Stromal cell of bone marrow (primary cell): ENCODE data around the gene MPV17L2.

ENCODE experiments used
- DNase-seq: peaks from one replicate; pipeline ENCODE4 v3.0.0-alpha.2; 2012; ENCODE audit warnings: low read depth

Gene MPV17L2

GRCh38 chr19:18160971-18161635, 31.9 kb upstream of the MPV17L2 start:
- no peak for DNase-seq

GRCh38 chr19:18161636-18162002, 31.4 kb upstream of the MPV17L2 start:
- DNase-seq: no peak

- no peak for DNase-seq
Observed at GRCh38 chr19:18164072-18164471, 28.9 kb upstream of the MPV17L2 start.

GRCh38 chr19:18165794-18166544, 27.0 kb upstream of the MPV17L2 start:
- DNase-seq: no peak

- DNase-seq: no peak
Observed at GRCh38 chr19:18167011-18167410, 26.0 kb upstream of the MPV17L2 start.

GRCh38 chr19:18167975-18168645, 24.9 kb upstream of the MPV17L2 start:
- DNase-seq: no peak

- no peak for DNase-seq
Observed at GRCh38 chr19:18168673-18169381, 24.2 kb upstream of the MPV17L2 start.

- no peak for DNase-seq
Observed at GRCh38 chr19:18170714-18171255, 22.2 kb upstream of the MPV17L2 start.

GRCh38 chr19:18171605-18172327, 21.3 kb upstream of the MPV17L2 start:
- no peak for DNase-seq

GRCh38 chr19:18172331-18173053, 20.5 kb upstream of the MPV17L2 start:
- no peak for DNase-seq

- DNase-seq: peak; percentile 59
Observed at GRCh38 chr19:18173054-18173571, 19.9 kb upstream of the MPV17L2 start.

GRCh38 chr19:18173572-18174288, 19.3 kb upstream of the MPV17L2 start, which contains the start of gene IFI30:
TSS of gene IFI30 (plus strand) at chr19:18173813. CDS start at chr19:18173842, 29 bp downstream.
- DNase-seq: no peak

GRCh38 chr19:18174983-18175382, 18.0 kb upstream of the MPV17L2 start:
- DNase-seq: no peak

- no peak for DNase-seq
Observed at GRCh38 chr19:18176367-18177310, 16.4 kb upstream of the MPV17L2 start.

GRCh38 chr19:18179957-18180356, 13.1 kb upstream of the MPV17L2 start:
- DNase-seq: no peak

GRCh38 chr19:18183529-18183928, 9.5 kb upstream of the MPV17L2 start:
- DNase-seq: no peak

GRCh38 chr19:18185538-18185937, 7.5 kb upstream of the MPV17L2 start:
- no peak for DNase-seq

GRCh38 chr19:18190278-18190677, 2.7 kb upstream of the MPV17L2 start:
- no peak for DNase-seq

GRCh38 chr19:18191640-18192062, 1.4 kb upstream of the MPV17L2 start:
- DNase-seq: no peak
